VCaP (cell line): ENCODE results near the gene LCE1D.

Source experiments
- H3K27ac ChIP-seq: fragments of 450-650 bp; 2 replicates; pipeline ENCODE4 v1.5.1; 2017
- CTCF ChIP-seq: fragments of 450-650 bp; conservative IDR thresholded peaks from 2 replicates; pipeline ENCODE4 v1.5.1; 2017; ENCODE audit warnings: mild to moderate bottlenecking, moderate library complexity

LCE1D gene

GRCh38 chr1:152759453-152760173, 36.9 kb upstream of the LCE1D start:
- no peak for TF ChIP-seq CTCF
- H3K27ac ChIP-seq: no peak overlapping the region

- TF ChIP-seq CTCF: no peak
- no peak overlapping the region for H3K27ac ChIP-seq
Observed at GRCh38 chr1:152760551-152761190, 35.9 kb upstream of the LCE1D start.

DNA sequence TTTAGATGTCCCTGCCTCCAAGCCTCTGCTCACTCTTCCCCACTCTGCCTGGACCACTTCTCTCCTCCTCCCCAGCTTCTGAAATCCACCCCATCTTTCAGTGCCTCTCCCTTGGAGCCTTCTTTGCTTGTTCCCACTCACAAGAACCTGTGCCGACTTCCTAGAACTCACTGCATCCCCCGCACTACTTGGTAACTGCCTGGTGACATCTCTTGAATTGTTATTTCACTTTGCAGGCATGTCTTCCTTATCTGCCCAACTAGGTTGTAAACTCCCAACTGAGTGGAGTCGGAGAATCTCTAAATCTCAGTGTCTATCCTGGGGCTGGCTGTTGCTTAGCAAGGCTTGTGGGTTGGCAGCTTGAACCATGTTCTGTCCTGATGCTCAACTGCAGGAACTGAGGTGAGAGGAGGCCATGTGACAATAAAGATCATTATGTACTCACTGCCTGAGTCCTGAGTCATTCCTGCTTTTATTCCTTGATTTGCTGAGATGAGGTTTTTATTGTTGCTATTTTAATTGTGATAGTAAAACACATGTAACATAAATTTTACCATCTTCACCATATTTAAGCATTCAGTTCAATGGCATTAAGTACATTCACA, 34.8 kb upstream of the LCE1D start:
- H3K27ac ChIP-seq: no peak overlapping the region
- TF ChIP-seq CTCF: no peak

- H3K27ac ChIP-seq: no peak overlapping the region
- TF ChIP-seq CTCF: peak; percentile 10; the same call in 1 of the 2 replicates
Observed at GRCh38 chr1:152768847-152769533, 27.5 kb upstream of the LCE1D start.

DNA sequence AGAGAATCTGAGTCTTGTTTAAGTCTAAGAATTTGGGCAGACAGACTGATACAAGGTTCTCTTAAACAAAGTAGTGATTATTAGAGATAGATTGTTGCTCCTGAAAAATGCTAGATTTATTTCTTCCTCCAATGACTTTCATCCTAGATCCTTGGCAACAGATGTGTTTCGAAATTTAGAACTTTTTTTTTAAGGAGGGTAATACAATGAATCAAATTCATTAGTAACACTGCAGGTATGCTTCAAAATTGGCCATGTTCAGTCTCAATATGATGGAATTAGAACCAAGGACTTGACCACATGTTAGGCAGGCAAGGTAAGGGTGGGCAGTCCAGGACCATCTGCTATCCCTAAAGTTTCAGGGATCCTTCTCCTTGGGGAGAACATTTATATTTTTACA, 26.1 kb upstream of the LCE1D start:
- no peak overlapping the region for H3K27ac ChIP-seq
- no peak for TF ChIP-seq CTCF

GRCh38 chr1:152774875-152775274, 21.6 kb upstream of the LCE1D start, which contains the start of gene LCE1F:
Gene LCE1F, plus strand, starts transcription at chr1:152775140. Its CDS starts 1,232 bp downstream, at chr1:152776372.
- TF ChIP-seq CTCF: no peak

GRCh38 chr1:152776361-152776760, 20.2 kb upstream of the LCE1D start:
- TF ChIP-seq CTCF: no peak
- peak overlapping the region; percentile 95 for H3K27ac ChIP-seq

More at GRCh38 chr1:152774875-152775274, 21.6 kb upstream of the LCE1D start, which contains the start of gene LCE1F:
- H3K27ac ChIP-seq: peak within 1 kb of the TSS; percentile 95
